NOMO-1 treated with DMSO at 0.1 percent for 48 hours (cell line): ENCODE data around the gene GLIS2.

Source experiments
- DNase-seq: peaks from one replicate; lab custom pipeline; 2025; ENCODE audit not compliant: unreplicated experiment; lab: John Stamatoyannopoulos, UW

The GLIS2 gene

GRCh38 chr16:4319454-4320421 lies 3.9 kb downstream of the GLIS2 start:
- DNase-seq, result no peak

- DNase-seq, result no peak
These were observed 4.8 kb downstream of the GLIS2 start for GRCh38 chr16:4320571-4321137.

- DNase-seq, result no peak
These were observed 5.6 kb downstream of the GLIS2 start for GRCh38 chr16:4321286-4322120.

GRCh38 chr16:4322121-4323052 lies 6.5 kb downstream of the GLIS2 start:
- DNase-seq, result no peak

- DNase-seq, result no peak
These were observed 7.4 kb downstream of the GLIS2 start for GRCh38 chr16:4323071-4323844.

- no peak for DNase-seq
These were observed 8.1 kb downstream of the GLIS2 start for GRCh38 chr16:4323845-4324488.

- DNase-seq, result no peak
These were observed 8.8 kb downstream of the GLIS2 start for GRCh38 chr16:4324492-4325252.

GRCh38 chr16:4325253-4325758 lies 9.4 kb downstream of the GLIS2 start:
- DNase-seq, result peak; percentile 60

GRCh38 chr16:4327386-4328045 lies 11.6 kb downstream of the GLIS2 start:
- no peak for DNase-seq

GRCh38 chr16:4328046-4328781 lies 12.3 kb downstream of the GLIS2 start:
- DNase-seq, result peak; percentile 74

GRCh38 chr16:4328782-4329775 lies 13.2 kb downstream of the GLIS2 start:
- DNase-seq, result no peak

- peak; percentile 44 for DNase-seq
These were observed 14.5 kb downstream of the GLIS2 start for GRCh38 chr16:4330277-4330874.

GRCh38 chr16:4332083-4332482 lies 16.2 kb downstream of the GLIS2 start:
- DNase-seq, result no peak

GRCh38 chr16:4332623-4333307 lies 16.9 kb downstream of the GLIS2 start:
- DNase-seq, result no peak

GRCh38 chr16:4333308-4333638 lies 17.4 kb downstream of the GLIS2 start:
- no peak for DNase-seq
